ENCODE results near the gene TMCO4. TPM values are rescaled to one million over a fixed set of nuclear protein-coding genes. Genes with fewer than 3 reads are reported as not detected.
"Not testable (repeated sequence)": the region's sequence is repeated elsewhere in the genome, so short reads cannot be mapped to it uniquely, and the experiment has no call there.

Gene TMCO4
- total RNA-seq = 10 to 100 TPM in 3 of 6 experiments, 1 to 10 TPM in 3; 6.4 to 13.5 (median 9.8) TPM
- long read RNA-seq, partial matches to known transcripts = 1 of 3 reads
- long read RNA-seq, other reads (novel, unspliced or antisense) = 1 of 3 reads

DNA sequence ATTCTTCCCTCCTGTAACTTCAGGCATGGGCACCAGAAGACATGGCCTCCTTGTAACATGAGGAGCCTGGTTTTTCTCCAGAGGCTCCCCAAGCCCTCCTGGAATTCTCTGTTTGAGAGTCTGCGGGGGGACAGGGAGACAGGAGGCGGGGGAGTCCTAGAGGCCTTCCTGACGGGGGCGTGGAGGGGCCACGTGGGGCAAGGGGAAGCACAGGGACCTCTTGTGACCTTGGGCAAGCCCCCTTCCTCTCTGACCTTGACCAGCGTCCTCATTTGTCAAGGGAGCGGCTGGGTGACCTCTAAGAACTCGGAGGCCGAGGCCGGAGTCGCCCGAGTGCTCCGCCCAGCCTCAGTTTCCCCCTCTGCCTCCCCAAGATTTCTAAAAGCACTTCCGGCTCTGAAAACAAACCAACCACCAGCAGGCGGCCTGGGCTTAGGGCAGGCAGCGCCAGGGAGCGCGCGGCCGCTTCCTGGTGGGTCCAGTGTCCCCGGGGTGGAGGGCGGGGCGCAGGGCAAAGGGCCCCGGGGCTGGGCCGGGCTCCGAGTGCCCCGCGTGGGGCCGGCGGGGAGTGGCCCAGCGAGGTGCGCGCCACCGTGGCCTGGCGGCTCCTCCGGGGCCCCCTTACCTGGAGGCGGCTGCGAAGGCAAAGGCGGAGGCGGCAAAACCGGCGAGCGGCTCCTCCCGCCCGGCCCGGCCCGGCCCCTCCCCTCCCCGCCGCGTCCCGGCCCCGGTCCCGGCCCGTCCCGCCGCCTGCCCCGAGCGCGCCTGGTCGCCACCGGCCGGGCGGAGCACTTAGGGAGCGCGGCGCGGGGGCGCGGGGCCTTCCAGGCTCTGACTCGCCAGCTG is at the start of gene TMCO4:
TMCO4 (minus strand) TSS at position 687 of the 846 bp plus-strand sequence. CDS start 19,158 bp downstream, outside the sequence.
- Histone ChIP-seq H3K4me3 (peak within 1 kb of the TSS; percentile 63 to 75 (median 74)), H3K27ac (peak within 1 kb of the TSS; percentile 81 to 89 (median 83)), H3K27me3 (no peaks in the 10 kb centered on the region), H3K9me3 (no peaks in the 10 kb centered on the region), H3K4me1 (peaks cover 0 to 13% (median 3%) of the 10 kb centered on the region in 4 donors), H3K36me3 (no peaks in the 10 kb centered on the region)
- intact Hi-C loops (cut with DNase I) = no loop called here
- peak; percentile 92 to 96 (median 94) for ATAC-seq
- DNase-seq = peak; percentile 83 to 88 (median 85)
- TF ChIP-seq POLR2A (IDR thresholded peaks at IDR 0.05) = peak; percentile 80
- TF ChIP-seq CTCF (IDR thresholded peaks at IDR 0.05) = peak; percentile 14 to 44 (median 35)
- WGBS (ENCODE audit: insufficient coverage, low coverage, low lambda C conversion rate, missing lambda C conversion rate) = 0% methylated on average over 4 of the region's 70 CpGs

DNA sequence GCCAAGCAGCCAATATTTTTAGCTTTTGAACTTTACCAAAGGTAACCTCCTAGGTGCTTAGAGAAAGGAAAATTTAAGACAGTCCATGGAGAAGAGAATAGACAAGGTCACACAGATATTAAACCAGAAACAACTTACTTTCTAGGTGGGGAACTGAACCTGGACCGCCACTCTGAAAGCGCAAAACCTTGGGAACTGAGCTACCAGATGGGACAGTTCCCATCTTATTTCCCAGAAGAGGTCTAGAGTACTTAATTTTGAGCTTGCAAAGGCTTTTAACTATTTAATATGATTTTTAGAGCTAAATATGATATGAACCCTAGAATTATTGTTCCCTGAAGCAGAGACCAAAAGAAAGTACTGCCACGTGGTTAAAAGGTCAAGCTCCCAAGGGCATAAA is 49.6 kb upstream of the TMCO4 start:
- WGBS (ENCODE audit: insufficient coverage, low coverage, low lambda C conversion rate, missing lambda C conversion rate) = 73% methylated on average over 3 of the region's 3 CpGs
- ATAC-seq = not testable (repeated sequence)

GRCh38 chr1:19847334-19847733 is 47.6 kb upstream of the TMCO4 start:
- DNase-seq; H3K36me3 ChIP-seq; H3K9me3 ChIP-seq; H3K27ac ChIP-seq; H3K4me1 ChIP-seq; H3K4me3 ChIP-seq; ATAC-seq; intact Hi-C loops (cut with DNase I); H3K27me3 ChIP-seq: not testable (repeated sequence)
- 78% methylated on average over 9 of the region's 9 CpGs for WGBS (ENCODE audit: insufficient coverage, low coverage, low lambda C conversion rate, missing lambda C conversion rate)

More for the DNA sequence above, 49.6 kb upstream of the TMCO4 start:
- H3K9me3 ChIP-seq; H3K27ac ChIP-seq; intact Hi-C loops (cut with DNase I); H3K4me3 ChIP-seq; H3K27me3 ChIP-seq; DNase-seq; H3K4me1 ChIP-seq; H3K36me3 ChIP-seq: not testable (repeated sequence)

- no peak for ATAC-seq
- WGBS (ENCODE audit: insufficient coverage, low coverage, low lambda C conversion rate, missing lambda C conversion rate) = 93% methylated on average over 1 of the region's 3 CpGs
- intact Hi-C loops (cut with DNase I) = no loop called here
Observed at GRCh38 chr1:19846338-19846737, 46.6 kb upstream of the TMCO4 start.

GRCh38 chr1:19845555-19845954 is 45.8 kb upstream of the TMCO4 start:
- intact Hi-C loops (cut with DNase I) = no loop called here
- H3K36me3 ChIP-seq = no peaks in the 10 kb centered on the region
- no peak overlapping the region for H3K27ac ChIP-seq
- DNase-seq (no peak), ATAC-seq (no peak)
- H3K27me3 ChIP-seq = no peaks in the 10 kb centered on the region
- 87% methylated on average over 8 of the region's 8 CpGs for WGBS (ENCODE audit: insufficient coverage, low coverage, low lambda C conversion rate, missing lambda C conversion rate)
- no peak overlapping the region for H3K4me3 ChIP-seq
- no peaks in the 10 kb centered on the region for H3K4me1 ChIP-seq
- H3K9me3 ChIP-seq = no peaks in the 10 kb centered on the region
- no peak for TF ChIP-seq POLR2A (IDR thresholded peaks at IDR 0.05)
- TF ChIP-seq CTCF (IDR thresholded peaks at IDR 0.05) = no peak

More at GRCh38 chr1:19846338-19846737, 46.6 kb upstream of the TMCO4 start:
- H3K4me1 ChIP-seq = no peaks in the 10 kb centered on the region
- DNase-seq = no peak
- H3K27me3 ChIP-seq = no peaks in the 10 kb centered on the region
- H3K9me3 ChIP-seq = no peaks in the 10 kb centered on the region
- no peaks in the 10 kb centered on the region for H3K36me3 ChIP-seq
- no peak overlapping the region for H3K4me3 ChIP-seq
- TF ChIP-seq POLR2A (IDR thresholded peaks at IDR 0.05) (no peak), CTCF (IDR thresholded peaks at IDR 0.05) (no peak)
- H3K27ac ChIP-seq = no peak overlapping the region

All from right lobe of liver (tissue), 6 donors.